ENCODE measurements around the gene RASAL2. TPM values are rescaled to one million over a fixed set of nuclear protein-coding genes. Genes with fewer than 3 reads are reported as not detected.

RASAL2 gene
- total RNA-seq, 1 donor from 2014 or later: 7.7 TPM

DNA sequence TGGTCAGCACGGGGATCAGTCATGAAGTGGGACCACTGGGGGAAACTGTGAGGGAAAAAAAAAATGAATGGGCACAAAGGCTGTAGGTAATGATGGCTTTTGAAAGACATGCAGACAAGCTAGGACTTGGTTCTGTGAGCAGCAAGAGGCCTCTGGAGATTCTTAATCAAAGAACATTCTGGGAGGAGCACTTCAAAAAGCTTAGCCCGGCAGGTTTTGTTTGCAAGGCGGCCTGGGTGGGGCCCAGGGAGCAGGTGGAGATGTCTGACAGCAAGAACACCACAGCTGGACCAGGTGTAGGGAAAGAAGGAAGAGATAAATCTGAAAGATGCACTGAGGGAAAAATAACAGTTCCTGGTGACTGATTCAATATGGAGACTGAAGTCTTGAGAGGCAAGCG is 425.0 kb downstream of the RASAL2 start:
- TF ChIP-seq, protein P1, sequence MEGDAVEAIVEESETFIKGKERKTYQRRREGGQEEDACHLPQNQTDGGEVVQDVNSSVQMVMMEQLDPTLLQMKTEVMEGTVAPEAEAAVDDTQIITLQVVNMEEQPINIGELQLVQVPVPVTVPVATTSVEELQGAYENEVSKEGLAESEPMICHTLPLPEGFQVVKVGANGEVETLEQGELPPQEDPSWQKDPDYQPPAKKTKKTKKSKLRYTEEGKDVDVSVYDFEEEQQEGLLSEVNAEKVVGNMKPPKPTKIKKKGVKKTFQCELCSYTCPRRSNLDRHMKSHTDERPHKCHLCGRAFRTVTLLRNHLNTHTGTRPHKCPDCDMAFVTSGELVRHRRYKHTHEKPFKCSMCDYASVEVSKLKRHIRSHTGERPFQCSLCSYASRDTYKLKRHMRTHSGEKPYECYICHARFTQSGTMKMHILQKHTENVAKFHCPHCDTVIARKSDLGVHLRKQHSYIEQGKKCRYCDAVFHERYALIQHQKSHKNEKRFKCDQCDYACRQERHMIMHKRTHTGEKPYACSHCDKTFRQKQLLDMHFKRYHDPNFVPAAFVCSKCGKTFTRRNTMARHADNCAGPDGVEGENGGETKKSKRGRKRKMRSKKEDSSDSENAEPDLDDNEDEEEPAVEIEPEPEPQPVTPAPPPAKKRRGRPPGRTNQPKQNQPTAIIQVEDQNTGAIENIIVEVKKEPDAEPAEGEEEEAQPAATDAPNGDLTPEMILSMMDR (conservative IDR thresholded peaks at IDR 0.05; ENCODE audit: low read depth, low read length): no peak
- DNase-seq (ENCODE audit: low read depth): no peak
- H3K4me3 ChIP-seq (ENCODE audit: low read depth, low read length): no peak overlapping the region

DNA sequence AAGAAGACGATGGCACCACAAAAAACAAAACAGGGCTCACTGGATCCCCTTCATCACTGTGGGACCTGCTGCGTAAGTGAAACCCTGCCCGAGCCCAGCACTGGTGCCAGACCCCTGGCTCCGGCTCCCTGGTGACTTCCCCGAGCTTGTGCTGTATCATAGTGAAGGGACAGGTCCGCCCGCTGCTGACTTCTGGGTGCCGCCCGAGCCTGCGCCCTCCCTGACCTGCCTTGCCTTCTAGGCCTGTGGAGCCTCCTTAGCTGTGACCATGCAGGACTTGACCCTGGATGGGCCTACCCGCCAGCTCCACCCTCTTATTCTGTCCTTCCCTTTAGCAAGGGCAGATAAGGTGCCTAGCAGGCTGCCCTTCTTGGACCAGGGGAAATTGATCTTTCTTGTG is 426.9 kb downstream of the RASAL2 start:
- no peak for DNase-seq (ENCODE audit: low read depth)
- H3K4me3 ChIP-seq (ENCODE audit: low read depth, low read length): no peak overlapping the region
- TF ChIP-seq, protein P1 (conservative IDR thresholded peaks at IDR 0.05; ENCODE audit: low read depth, low read length): no peak

DNA sequence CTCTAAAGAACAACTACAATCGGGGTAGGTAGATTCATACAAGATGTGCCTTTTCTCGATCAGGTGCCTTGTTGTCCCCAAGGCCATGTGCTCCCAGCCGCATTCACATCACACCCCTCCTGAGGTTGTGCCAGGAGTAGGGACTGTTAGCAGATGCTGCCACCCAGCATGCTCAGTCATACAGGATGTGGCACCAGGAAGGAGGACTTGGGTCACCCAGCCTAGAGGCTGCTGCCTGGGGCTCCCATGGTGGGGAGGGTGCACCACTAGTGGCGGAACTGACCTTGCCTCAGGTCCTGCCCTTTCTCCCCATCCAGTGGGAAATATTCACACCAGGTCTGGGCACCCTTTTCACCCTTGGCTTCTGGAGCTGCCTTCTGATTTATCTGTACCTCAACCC is 427.3 kb downstream of the RASAL2 start:
- no peak for DNase-seq (ENCODE audit: low read depth)

DNA sequence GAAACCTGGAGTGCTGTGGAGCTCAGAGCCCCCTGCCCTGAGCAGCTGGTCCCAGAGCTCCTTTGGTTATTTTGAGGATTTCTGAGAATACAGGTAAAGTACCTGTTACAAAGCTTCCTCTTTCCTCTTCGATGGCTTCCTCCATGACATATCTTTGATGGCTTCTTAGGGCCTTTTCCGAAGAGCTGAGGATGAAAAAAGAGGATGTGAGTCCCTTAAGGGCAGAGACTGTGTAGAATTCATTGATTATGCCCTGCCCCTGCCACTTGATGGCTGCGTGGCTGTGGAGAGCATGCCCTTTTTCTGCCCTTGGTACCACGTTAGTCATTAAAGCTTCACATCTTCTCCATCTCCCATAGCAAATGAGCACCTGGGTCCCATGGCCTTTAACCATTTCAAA is 433.2 kb downstream of the RASAL2 start:
- DNase-seq (ENCODE audit: low read depth): no peak
- TF ChIP-seq, protein P1 (conservative IDR thresholded peaks at IDR 0.05; ENCODE audit: low read depth, low read length): no peak
- no peak overlapping the region for H3K4me3 ChIP-seq (ENCODE audit: low read depth, low read length)

More for the DNA sequence above, 427.3 kb downstream of the RASAL2 start:
- H3K4me3 ChIP-seq (ENCODE audit: low read depth, low read length): no peak overlapping the region
- TF ChIP-seq, protein P1 (conservative IDR thresholded peaks at IDR 0.05; ENCODE audit: low read depth, low read length): no peak

DNA sequence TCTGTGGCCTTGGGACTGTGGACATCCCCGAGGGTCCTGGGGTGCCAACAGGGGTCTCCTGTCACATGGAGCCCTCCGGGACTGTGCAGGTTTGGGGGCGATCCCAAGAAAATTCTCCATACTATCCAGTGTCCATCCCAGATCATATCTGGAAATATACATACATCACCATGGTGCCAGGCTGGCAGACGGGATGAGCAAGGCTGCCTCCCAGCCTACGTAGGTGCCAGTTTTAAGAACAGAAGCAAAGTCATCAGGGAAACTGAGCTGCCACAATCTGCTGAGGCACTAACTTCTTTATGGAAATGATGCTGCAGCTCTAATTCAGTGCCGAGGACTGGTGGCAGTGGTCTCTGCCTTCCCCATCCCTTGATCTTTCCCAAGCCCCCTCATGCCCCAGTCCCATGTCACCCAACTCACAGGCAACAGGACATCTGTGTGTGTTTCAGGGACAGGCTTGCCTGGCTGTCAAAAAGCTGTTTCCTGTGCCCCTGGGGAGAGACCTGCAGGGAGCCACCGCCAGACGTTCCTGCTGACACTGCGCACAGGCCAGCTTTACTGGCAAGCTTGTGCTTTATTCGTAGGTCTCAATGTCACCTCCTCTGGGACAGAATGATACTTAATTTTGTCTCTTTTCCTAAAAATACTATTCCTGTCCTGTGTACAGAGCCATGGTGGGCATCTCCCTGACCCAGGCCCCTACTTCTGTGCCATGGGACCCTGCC is 434.5 kb downstream of the RASAL2 start:
- H3K4me3 ChIP-seq (ENCODE audit: low read depth, low read length): no peak overlapping the region
- TF ChIP-seq, protein P1 (conservative IDR thresholded peaks at IDR 0.05; ENCODE audit: low read depth, low read length): no peak
- DNase-seq (ENCODE audit: low read depth): no peak

DNA sequence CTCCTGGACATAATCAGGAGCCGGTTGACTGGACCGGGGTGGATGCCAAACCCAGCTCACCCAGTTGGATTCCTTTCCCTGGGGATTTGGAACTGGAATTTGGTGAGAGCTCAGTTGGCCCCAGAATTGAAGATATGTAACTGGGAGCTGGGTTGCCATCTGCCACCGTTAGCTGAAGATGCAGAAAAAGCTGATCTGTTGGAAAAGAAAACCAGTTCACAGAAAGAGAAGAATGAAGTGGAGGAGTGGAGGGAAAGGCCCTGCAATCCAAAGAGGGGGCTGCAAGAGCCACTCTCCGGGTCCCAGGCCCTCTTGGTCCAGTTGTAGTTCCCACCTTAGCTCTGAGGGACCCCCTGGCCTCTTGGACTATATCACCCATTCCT is 435.0 kb downstream of the RASAL2 start:
- TF ChIP-seq, protein P1 (conservative IDR thresholded peaks at IDR 0.05; ENCODE audit: low read depth, low read length): no peak
- H3K4me3 ChIP-seq (ENCODE audit: low read depth, low read length): no peak overlapping the region
- no peak for DNase-seq (ENCODE audit: low read depth)

Data from epithelial cell of proximal tubule (primary cell).